HepG2 (cell line): Measurements from ENCODE around the gene PARP6. TPM values are rescaled to one million over a fixed set of nuclear protein-coding genes. Genes with fewer than 3 reads are reported as not detected.

ENCODE experiments used
- ATAC-seq: fragments of 200-7000 bp; cut with Tn5 transposase; 3 replicates; pipeline ENCODE4 v1.9.1; 2020; ENCODE audit warnings: mild to moderate bottlenecking, moderate library complexity
- BruUV-seq: library from RNA; stranded (reverse); fragments of 400-500 nt; replicated peaks from 2 replicates; lab custom pipeline; 2021; lab: Mats Ljungman, UMichigan
- CTCF ChIA-PET: fragments of 300-600 bp; formaldehyde crosslinking; extraction: SDS; loops from one replicate; lab custom pipeline; 2021; ENCODE audit warnings: low total read pairs, inconsistent platforms, low intra/inter-chr PET ratio; lab: Yijun Ruan, JAX
- POLR2A ChIA-PET: fragments of 350-600 bp; sonication (Branson Sonifier 250); formaldehyde crosslinking; loops from one replicate; lab custom pipeline; 2020; ENCODE audit warnings: antibody characterized with exemption, inconsistent platforms; lab: Yijun Ruan, JAX
- DNase-seq: peaks from one replicate; pipeline ENCODE4 v3.0.0-alpha.2; 2015; ENCODE audit warnings: low spot score
- FAIRE-seq: peaks from 3 replicates; lab custom pipeline; 2011; peaks lifted over from hg19 to GRCh38; lab: Jason Lieb, UNC
- H2AFZ ChIP-seq: one replicate; pipeline ENCODE4 v1.6.1; 2011; ENCODE audit warnings: low read length, inconsistent platforms
- H3K27ac ChIP-seq: fragments of 300-600 bp; 3 replicates; pipeline ENCODE4 v1.8.0; 2011; ENCODE audit warnings: mixed run types, mild to moderate bottlenecking, mixed read lengths, low read length, inconsistent platforms; ENCODE audit not compliant: insufficient read depth; ENCODE audit errors: extremely low read length
- H3K27me3 ChIP-seq, 2 experiments: fragments of 200-600 bp in 1 of 2; 2 replicates in 1 of 2; 3 replicates in 1 of 2; pipeline versions ENCODE4 v1.6.0 to v1.8.0; 2011; ENCODE audit warnings: low read length in 2 of 2, mild to moderate bottlenecking in 2 of 2, moderate library complexity in 2 of 2, inconsistent platforms in 1 of 2; ENCODE audit not compliant: insufficient read depth in 2 of 2, control insufficient read depth in 1 of 2
- H3K36me3 ChIP-seq, 2 experiments: fragments of 200-600 bp in 1 of 2; replicated peaks in 1 of 2; 2 replicates in 1 of 2; 3 replicates in 1 of 2; pipeline versions ENCODE4 v1.5.1 to v1.8.0; 2011; ENCODE audit warnings: low read length in 2 of 2, inconsistent platforms in 1 of 2; ENCODE audit not compliant: insufficient read depth in 2 of 2, control insufficient read depth in 1 of 2
- H3K4me1 ChIP-seq: 2 replicates; pipeline ENCODE4 v1.5.1; 2012; ENCODE audit warnings: low read length, inconsistent platforms; ENCODE audit not compliant: insufficient read depth
- H3K4me2 ChIP-seq: 2 replicates; pipeline ENCODE4 v1.6.0; 2011; ENCODE audit warnings: low read depth, low read length, inconsistent platforms
- H3K4me3 ChIP-seq, 3 experiments: fragments of 200-600 bp in 1 of 3; sonication (generic), shearing (Covaris generic) in 1 of 3; replicated peaks in 1 of 3; 2 replicates each; pipeline ENCODE4 v1.5.1; 2011 to 2016; ENCODE audit warnings: low read length in 3 of 3, inconsistent platforms in 2 of 3, low read depth in 2 of 3, mild to moderate bottlenecking in 2 of 3, control low read depth in 1 of 3, mixed read lengths in 1 of 3; ENCODE audit not compliant: insufficient read depth in 1 of 3
- H3K79me2 ChIP-seq: one replicate; pipeline ENCODE4 v1.6.1; 2011; ENCODE audit warnings: low read length, inconsistent platforms; ENCODE audit not compliant: insufficient read depth
- H3K9ac ChIP-seq: 2 replicates; pipeline ENCODE4 v1.6.0; 2011; ENCODE audit warnings: mild to moderate bottlenecking, low read depth, low read length, inconsistent platforms; ENCODE audit not compliant: insufficient read depth
- H3K9me3 ChIP-seq: 2 replicates; pipeline ENCODE4 v1.5.1; 2012; ENCODE audit warnings: mild to moderate bottlenecking, low read length
- H4K20me1 ChIP-seq: 2 replicates; pipeline ENCODE4 v1.6.0; 2011; ENCODE audit warnings: inconsistent platforms, mild to moderate bottlenecking, low read length, moderate library complexity; ENCODE audit not compliant: insufficient read depth
- BORCS8-MEF2B ChIP-seq: sonication (generic); formaldehyde crosslinking; IDR thresholded peaks from 2 replicates; pipeline ENCODE4 v1.8.0; 2022; ENCODE audit warnings: mild to moderate bottlenecking, missing genetic modification reagents
- FOSL2 ChIP-seq: sonication (generic); formaldehyde crosslinking; IDR thresholded peaks from 2 replicates; pipeline ENCODE4 v1.4.0; 2020; ENCODE audit warnings: missing genetic modification reagents
- HNRNPL ChIP-seq: fragments of 200-400 bp; formaldehyde crosslinking; IDR thresholded peaks from 2 replicates; pipeline ENCODE4 v1.6.1; 2017; ENCODE audit warnings: mild to moderate bottlenecking, low read depth, low read length
- ISL2 ChIP-seq: sonication (generic); formaldehyde crosslinking; IDR thresholded peaks from 2 replicates; pipeline ENCODE4 v1.5.0; 2020; ENCODE audit warnings: missing genetic modification reagents
- POLR2A ChIP-seq, 2 experiments: IDR thresholded peaks; 2 replicates each; pipeline ENCODE4 v1.6.1; 2011; ENCODE audit warnings: low read depth in 2 of 2, low read length in 2 of 2, mild to moderate bottlenecking in 1 of 2, moderate library complexity in 1 of 2; ENCODE audit not compliant: insufficient read depth in 1 of 2
- POLR2AphosphoS5 ChIP-seq: IDR thresholded peaks from 2 replicates; pipeline ENCODE4 v1.6.1; 2012; ENCODE audit warnings: low read depth, low read length
- POLR2G ChIP-seq: fragments of 200-400 bp; formaldehyde crosslinking; IDR thresholded peaks from 2 replicates; pipeline ENCODE4 v1.6.1; 2018; ENCODE audit warnings: mild to moderate bottlenecking, low read depth, low read length, moderate library complexity
- RBAK ChIP-seq: sonication (generic); formaldehyde crosslinking; IDR thresholded peaks from 2 replicates; pipeline ENCODE4 v1.5.1; 2020; ENCODE audit warnings: mild to moderate bottlenecking, missing genetic modification reagents
- RBM22 ChIP-seq: fragments of 200-400 bp; formaldehyde crosslinking; optimal IDR thresholded peaks from 2 replicates; pipeline ENCODE3; 2017; ENCODE audit warnings: mild to moderate bottlenecking, low read length, moderate library complexity
- ZNF687 ChIP-seq: sonication (generic); formaldehyde crosslinking; IDR thresholded peaks from 2 replicates; pipeline ENCODE4 v1.5.1; 2020; ENCODE audit warnings: mild to moderate bottlenecking, missing genetic modification reagents, moderate library complexity
- WGBS: methylation state at CpG from one replicate; pipeline ENCODE4 v1.1.6; 2017; ENCODE audit warnings: low lambda C conversion rate; 5-methylcytosine and 5-hydroxymethylcytosine counted together
- in situ Hi-C: cut with HindIII; loops from 2 replicates; pipeline ENCODE4 v1.10.0; 2017; ENCODE audit warnings: low pct_unique_long_range_greater_than_20kb; ENCODE audit not compliant: extremely low pct_ligation_motif_present
- intact Hi-C: fragments of 100-400 bp; cut with micrococcal nuclease; formaldehyde crosslinking; loops from one replicate; pipeline ENCODE4 v1.10.0; 2022; ENCODE audit not compliant: unreplicated experiment
- polyA plus RNA-seq, 8 experiments: library from polyadenylated mRNA; depleted of rRNA in 3 of 8; stranded (reverse) in 7 of 8; unstranded in 1 of 8; fragments of >200 nt; fragmentation: Illumina TruSeq in 4 of 8; extraction: Trizol in 4 of 8; gene quantifications; 2 replicates each; pipeline versions ENCODE4 v1.2.1 to v1.2.3, GENCODE V29; 2011 to 2016; ENCODE audit warnings: low read depth in 4 of 8, missing spikeins in 1 of 8, mixed read lengths in 1 of 8; ENCODE audit not compliant: insufficient read depth in 1 of 8
- total RNA-seq, 5 experiments: library from RNA; depleted of rRNA; stranded (reverse); fragments of >200 nt; fragmentation: Illumina TruSeq; extraction: Trizol; gene quantifications; 2 replicates each; pipeline ENCODE4 v1.2.3, GENCODE V29; 2016; ENCODE audit warnings: low read depth in 1 of 5

The PARP6 gene
- total and polyA plus RNA-seq, 2 of the 13 experiments (the other 11 are each of a cell fraction or from before 2014, with no cell fraction given) = 0.22 to 0.87 TPM

GRCh38 chr15:72222393-72222792 lies 50.0 kb downstream of the PARP6 start:
- Histone ChIP-seq H3K27ac (no peak overlapping the region), H3K4me1 (peaks cover 91% of the 10 kb centered on the region), H3K4me2 (peak overlapping the region; percentile 5; the same call in 1 of the 2 replicates), H3K9me3 (no peaks in the 10 kb centered on the region), H3K79me2 (peaks cover 86% of the 10 kb centered on the region), H4K20me1 (peaks cover 93% of the 10 kb centered on the region), H2AFZ (no peak overlapping the region), H3K36me3 (peaks cover 24 to 73% of the 10 kb centered on the region in 2 experiments), H3K9ac (no peak overlapping the region), H3K27me3 (no peaks in the 10 kb centered on the region), H3K4me3 (no peak overlapping the region; a peak in 1 of 6 replicates)
- DNase-seq = no peak
- no peak for FAIRE-seq
- in situ Hi-C loops (no loop called here), intact Hi-C loops (no loop called here)
- ChIA-PET POLR2A (no interaction called here), CTCF (no interaction called here)
- ATAC-seq = no peak
- 93% methylated on average over 4 of the region's 4 CpGs for WGBS
- TF ChIP-seq POLR2A (IDR thresholded peaks at IDR 0.05; ENCODE audit: insufficient read depth in 1 of 2, low read depth in 2 of 2, low read length in 2 of 2) (peak in 1 of 2 experiments; percentile 51; a peak in 1 of 4 replicates), FOSL2 (CRISPR knock-in tag) (0 out of 2 replicates have a peak, but pooled peaks have one; percentile 10), RBAK (CRISPR knock-in tag) (no peak), ZNF687 (CRISPR knock-in tag) (peak; percentile 28; the same call in 1 of the 2 replicates), HNRNPL (0 out of 2 replicates have a peak, but pooled peaks have one; percentile 23), POLR2AphosphoS5 (peak; percentile 40; the same call in 1 of the 2 replicates), POLR2G (0 out of 2 replicates have a peak, but pooled peaks have one; percentile 9), ISL2 (no peak), BORCS8-MEF2B (CRISPR knock-in tag) (no peak), RBM22 (peak; percentile 88)
- BruUV-seq = no TSS peak
